ENCODE measurements around the gene DPP10.

DPP10 gene

GRCh38 chr2:115163572-115163971 lies 721.1 kb downstream of the DPP10 start:
- Histone ChIP-seq H4K5ac (ENCODE audit: low read length) (no peak overlapping the region), H3K79me1 (ENCODE audit: low read length) (no peaks in the 10 kb centered on the region), H3K4ac (ENCODE audit: low read depth, low read length) (no peak overlapping the region), H3K56ac (ENCODE audit: low read length) (no peak overlapping the region), H4K8ac (ENCODE audit: low read depth, low read length) (no peak overlapping the region), H3K4me1 (ENCODE audit: control insufficient read depth, low read depth, low read length) (no peaks in the 10 kb centered on the region), H3K79me2 (ENCODE audit: control insufficient read depth, insufficient read depth, low read length) (no peaks in the 10 kb centered on the region), H3K36me3 (ENCODE audit: control insufficient read depth, insufficient read depth, low read length) (no peaks in the 10 kb centered on the region), H3K9ac (ENCODE audit: low read length) (no peak overlapping the region), H3K4me2 (ENCODE audit: low read length) (no peak overlapping the region), H3K18ac (ENCODE audit: low read length) (no peak overlapping the region), H3K23ac (ENCODE audit: low read length) (no peak overlapping the region), H3K27ac (ENCODE audit: low read depth, low read length) (no peak overlapping the region), H3K4me3 (ENCODE audit: low read length) (no peak overlapping the region), H2AK5ac (ENCODE audit: low read length) (no peak overlapping the region), H3K27me3 (ENCODE audit: insufficient read depth, low read length, poor library complexity) (peaks cover 8% of the 10 kb centered on the region), H2BK15ac (replicated peaks; ENCODE audit: low read depth) (no peak overlapping the region), H2BK5ac (ENCODE audit: low read length) (no peak overlapping the region), H2BK120ac (ENCODE audit: low read depth, low read length) (no peak overlapping the region)
- peak; percentile 53 for DNase-seq
- no CpG with 5 or more reads among the region's 6 CpGs for WGBS (ENCODE audit: extremely low coverage, insufficient coverage, low lambda C conversion rate)

GRCh38 chr2:115165529-115166109 lies 723.2 kb downstream of the DPP10 start:
- no peak overlapping the region for H4K8ac ChIP-seq (ENCODE audit: low read depth, low read length)
- H3K4me1 ChIP-seq (ENCODE audit: control insufficient read depth, low read depth, low read length): no peaks in the 10 kb centered on the region
- H2BK5ac ChIP-seq (ENCODE audit: low read length): no peak overlapping the region
- H2AK5ac ChIP-seq (ENCODE audit: low read length): no peak overlapping the region
- no peaks in the 10 kb centered on the region for H3K36me3 ChIP-seq (ENCODE audit: control insufficient read depth, insufficient read depth, low read length)
- no CpG with 5 or more reads among the region's 6 CpGs for WGBS (ENCODE audit: extremely low coverage, insufficient coverage, low lambda C conversion rate)
- no peak overlapping the region for H2BK120ac ChIP-seq (ENCODE audit: low read depth, low read length)
- no peak overlapping the region for H2BK15ac ChIP-seq (replicated peaks; ENCODE audit: low read depth)
- no peak overlapping the region for H3K4ac ChIP-seq (ENCODE audit: low read depth, low read length)
- H3K18ac ChIP-seq (ENCODE audit: low read length): no peak overlapping the region
- no peak overlapping the region for H3K27ac ChIP-seq (ENCODE audit: low read depth, low read length)
- no peak overlapping the region for H3K23ac ChIP-seq (ENCODE audit: low read length)
- H3K4me2 ChIP-seq (ENCODE audit: low read length): no peak overlapping the region
- H3K27me3 ChIP-seq (ENCODE audit: insufficient read depth, low read length, poor library complexity): peaks cover 8% of the 10 kb centered on the region
- H3K79me1 ChIP-seq (ENCODE audit: low read length): no peaks in the 10 kb centered on the region
- no peak overlapping the region for H3K9ac ChIP-seq (ENCODE audit: low read length)
- no peak overlapping the region for H3K4me3 ChIP-seq (ENCODE audit: low read length)
- H4K5ac ChIP-seq (ENCODE audit: low read length): no peak overlapping the region
- no peak overlapping the region for H3K56ac ChIP-seq (ENCODE audit: low read length)
- DNase-seq: peak; percentile 57
- no peaks in the 10 kb centered on the region for H3K79me2 ChIP-seq (ENCODE audit: control insufficient read depth, insufficient read depth, low read length)

GRCh38 chr2:115168457-115168856 lies 726.0 kb downstream of the DPP10 start:
- Histone ChIP-seq H4K8ac (ENCODE audit: low read depth, low read length) (no peak overlapping the region), H3K18ac (ENCODE audit: low read length) (no peak overlapping the region), H3K4me3 (ENCODE audit: low read length) (no peak overlapping the region), H3K4ac (ENCODE audit: low read depth, low read length) (no peak overlapping the region), H3K79me2 (ENCODE audit: control insufficient read depth, insufficient read depth, low read length) (no peaks in the 10 kb centered on the region), H3K79me1 (ENCODE audit: low read length) (peaks cover 2% of the 10 kb centered on the region), H3K36me3 (ENCODE audit: control insufficient read depth, insufficient read depth, low read length) (no peaks in the 10 kb centered on the region), H3K56ac (ENCODE audit: low read length) (no peak overlapping the region), H2AK5ac (ENCODE audit: low read length) (no peak overlapping the region), H3K27ac (ENCODE audit: low read depth, low read length) (no peak overlapping the region), H3K27me3 (ENCODE audit: insufficient read depth, low read length, poor library complexity) (no peaks in the 10 kb centered on the region), H2BK5ac (ENCODE audit: low read length) (no peak overlapping the region), H2BK15ac (replicated peaks; ENCODE audit: low read depth) (no peak overlapping the region), H3K4me1 (ENCODE audit: control insufficient read depth, low read depth, low read length) (no peaks in the 10 kb centered on the region), H3K4me2 (ENCODE audit: low read length) (no peak overlapping the region), H3K23ac (ENCODE audit: low read length) (no peak overlapping the region), H4K5ac (ENCODE audit: low read length) (no peak overlapping the region), H2BK120ac (ENCODE audit: low read depth, low read length) (no peak overlapping the region), H3K9ac (ENCODE audit: low read length) (no peak overlapping the region)
- DNase-seq: no peak
- no CpG with 5 or more reads among the region's 3 CpGs for WGBS (ENCODE audit: extremely low coverage, insufficient coverage, low lambda C conversion rate)

DNA sequence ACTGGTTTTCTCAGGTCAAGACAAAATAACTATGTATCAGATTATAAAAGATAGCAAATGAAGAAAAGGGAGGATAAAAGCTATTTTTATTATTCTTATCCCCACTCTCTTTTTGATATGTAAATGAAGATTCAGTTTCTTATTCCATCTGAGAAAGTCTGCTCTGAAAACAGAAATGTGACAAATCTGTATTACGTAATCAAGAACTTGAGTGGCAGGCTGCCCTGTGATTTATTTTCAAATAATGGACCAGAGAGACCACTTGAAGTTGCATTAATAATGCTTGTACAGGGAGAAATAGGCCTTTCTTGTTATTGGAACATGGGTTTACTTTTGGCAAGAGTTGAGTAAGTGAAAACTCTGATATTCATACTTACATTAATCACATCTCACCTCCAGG lies 727.4 kb downstream of the DPP10 start:
- Histone ChIP-seq H3K4me2 (ENCODE audit: low read length) (no peak overlapping the region), H3K23ac (ENCODE audit: low read length) (no peak overlapping the region), H2BK120ac (ENCODE audit: low read depth, low read length) (no peak overlapping the region), H3K4me1 (ENCODE audit: control insufficient read depth, low read depth, low read length) (no peaks in the 10 kb centered on the region), H2BK15ac (replicated peaks; ENCODE audit: low read depth) (no peak overlapping the region), H3K79me2 (ENCODE audit: control insufficient read depth, insufficient read depth, low read length) (no peaks in the 10 kb centered on the region), H4K5ac (ENCODE audit: low read length) (no peak overlapping the region), H3K36me3 (ENCODE audit: control insufficient read depth, insufficient read depth, low read length) (no peaks in the 10 kb centered on the region), H3K27ac (ENCODE audit: low read depth, low read length) (no peak overlapping the region), H2AK5ac (ENCODE audit: low read length) (no peak overlapping the region), H3K18ac (ENCODE audit: low read length) (no peak overlapping the region), H3K79me1 (ENCODE audit: low read length) (peaks cover 2% of the 10 kb centered on the region), H3K4ac (ENCODE audit: low read depth, low read length) (no peak overlapping the region), H3K9ac (ENCODE audit: low read length) (no peak overlapping the region), H3K56ac (ENCODE audit: low read length) (no peak overlapping the region), H3K4me3 (ENCODE audit: low read length) (no peak overlapping the region), H2BK5ac (ENCODE audit: low read length) (no peak overlapping the region), H3K27me3 (ENCODE audit: insufficient read depth, low read length, poor library complexity) (no peaks in the 10 kb centered on the region), H4K8ac (ENCODE audit: low read depth, low read length) (no peak overlapping the region)
- no CpG with 5 or more reads among the region's 1 CpG for WGBS (ENCODE audit: extremely low coverage, insufficient coverage, low lambda C conversion rate)
- no peak for DNase-seq

DNA sequence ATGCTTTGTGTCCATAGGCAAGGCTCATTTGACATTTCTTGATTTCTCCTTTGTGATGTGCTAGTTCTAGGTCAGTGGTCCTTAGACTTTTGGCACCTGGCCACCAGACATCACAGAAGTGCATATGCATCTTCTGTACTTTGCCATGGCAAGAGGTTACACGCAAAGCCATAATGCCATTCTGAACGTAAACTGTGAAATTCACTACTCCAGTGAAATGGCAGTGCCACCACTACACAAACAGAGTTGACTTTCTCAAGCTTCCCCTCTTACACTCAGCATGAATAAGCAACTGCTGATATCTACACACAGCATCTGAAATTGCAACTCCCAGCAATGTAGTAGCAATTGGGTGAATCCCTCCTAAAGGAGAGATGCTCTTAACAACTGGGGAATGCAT lies 729.3 kb downstream of the DPP10 start:
- H2BK120ac ChIP-seq (ENCODE audit: low read depth, low read length): no peak overlapping the region
- H3K27me3 ChIP-seq (ENCODE audit: insufficient read depth, low read length, poor library complexity): no peaks in the 10 kb centered on the region
- no peaks in the 10 kb centered on the region for H3K79me2 ChIP-seq (ENCODE audit: control insufficient read depth, insufficient read depth, low read length)
- no peak overlapping the region for H3K9ac ChIP-seq (ENCODE audit: low read length)
- H2AK5ac ChIP-seq (ENCODE audit: low read length): no peak overlapping the region
- H3K23ac ChIP-seq (ENCODE audit: low read length): no peak overlapping the region
- no peak overlapping the region for H2BK5ac ChIP-seq (ENCODE audit: low read length)
- no peak for DNase-seq
- H3K79me1 ChIP-seq (ENCODE audit: low read length): peaks cover 2% of the 10 kb centered on the region
- no peak overlapping the region for H3K4me2 ChIP-seq (ENCODE audit: low read length)
- H2BK15ac ChIP-seq (replicated peaks; ENCODE audit: low read depth): no peak overlapping the region
- no peak overlapping the region for H3K18ac ChIP-seq (ENCODE audit: low read length)
- H3K56ac ChIP-seq (ENCODE audit: low read length): no peak overlapping the region
- H4K8ac ChIP-seq (ENCODE audit: low read depth, low read length): no peak overlapping the region
- no peak overlapping the region for H3K4ac ChIP-seq (ENCODE audit: low read depth, low read length)
- H3K4me3 ChIP-seq (ENCODE audit: low read length): no peak overlapping the region
- no peaks in the 10 kb centered on the region for H3K4me1 ChIP-seq (ENCODE audit: control insufficient read depth, low read depth, low read length)
- no peak overlapping the region for H4K5ac ChIP-seq (ENCODE audit: low read length)
- whole genome bisulfite sequencing (ENCODE audit: extremely low coverage, insufficient coverage, low lambda C conversion rate): no CpG with 5 or more reads among the region's 2 CpGs
- no peak overlapping the region for H3K27ac ChIP-seq (ENCODE audit: low read depth, low read length)
- H3K36me3 ChIP-seq (ENCODE audit: control insufficient read depth, insufficient read depth, low read length): no peaks in the 10 kb centered on the region

- Histone ChIP-seq H3K79me2 (ENCODE audit: control insufficient read depth, insufficient read depth, low read length) (no peaks in the 10 kb centered on the region), H3K79me1 (ENCODE audit: low read length) (peaks cover 2% of the 10 kb centered on the region), H4K5ac (ENCODE audit: low read length) (no peak overlapping the region), H3K18ac (ENCODE audit: low read length) (no peak overlapping the region), H3K4ac (ENCODE audit: low read depth, low read length) (no peak overlapping the region), H3K36me3 (ENCODE audit: control insufficient read depth, insufficient read depth, low read length) (no peaks in the 10 kb centered on the region), H3K27me3 (ENCODE audit: insufficient read depth, low read length, poor library complexity) (no peaks in the 10 kb centered on the region), H3K27ac (ENCODE audit: low read depth, low read length) (no peak overlapping the region), H2BK15ac (replicated peaks; ENCODE audit: low read depth) (no peak overlapping the region), H3K56ac (ENCODE audit: low read length) (no peak overlapping the region), H4K8ac (ENCODE audit: low read depth, low read length) (no peak overlapping the region), H3K4me2 (ENCODE audit: low read length) (no peak overlapping the region), H3K4me3 (ENCODE audit: low read length) (no peak overlapping the region), H2BK5ac (ENCODE audit: low read length) (no peak overlapping the region), H2BK120ac (ENCODE audit: low read depth, low read length) (no peak overlapping the region), H3K9ac (ENCODE audit: low read length) (no peak overlapping the region), H3K23ac (ENCODE audit: low read length) (no peak overlapping the region), H3K4me1 (ENCODE audit: control insufficient read depth, low read depth, low read length) (no peaks in the 10 kb centered on the region), H2AK5ac (ENCODE audit: low read length) (no peak overlapping the region)
- DNase-seq: no peak
- WGBS (ENCODE audit: extremely low coverage, insufficient coverage, low lambda C conversion rate): no CpG with 5 or more reads among the region's 3 CpGs
Observed at GRCh38 chr2:115174651-115175050, 732.2 kb downstream of the DPP10 start.

All from mesendoderm (in vitro differentiated cells).